HG03045 (cell line): Measurements from ENCODE around the gene KAZN.
"Not testable (repeated sequence)": the region's sequence is repeated elsewhere in the genome, so short reads cannot be mapped to it uniquely, and the experiment has no call there.

Experiments
- ATAC-seq: cut with Tn5 transposase; IDR thresholded peaks from one replicate; pipeline ENCODE4 v1.9.1; 2021; ENCODE audit warnings: mild to moderate bottlenecking, moderate library complexity; ENCODE audit not compliant: unreplicated experiment

The KAZN gene

DNA sequence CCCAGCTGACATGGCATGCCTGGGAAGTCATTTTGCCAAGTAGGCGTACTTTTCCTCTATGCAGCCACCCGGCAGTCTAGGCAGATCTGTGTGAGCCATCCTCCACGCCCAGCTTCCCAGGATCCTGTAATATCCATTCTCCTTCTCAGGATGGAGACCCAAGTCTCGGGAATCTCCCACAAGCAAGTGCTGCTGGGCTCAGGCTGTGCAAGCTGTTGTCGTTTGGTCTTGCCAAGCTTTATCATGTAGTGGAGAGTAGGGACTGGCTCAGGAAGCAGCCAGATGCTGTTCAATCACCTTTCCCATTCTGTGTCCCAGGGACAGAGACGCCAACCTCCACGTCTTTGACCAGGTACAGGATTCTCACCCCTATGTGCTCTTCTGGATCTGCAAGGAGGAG lies 363.9 kb downstream of the KAZN start:
- ATAC-seq = no peak

DNA sequence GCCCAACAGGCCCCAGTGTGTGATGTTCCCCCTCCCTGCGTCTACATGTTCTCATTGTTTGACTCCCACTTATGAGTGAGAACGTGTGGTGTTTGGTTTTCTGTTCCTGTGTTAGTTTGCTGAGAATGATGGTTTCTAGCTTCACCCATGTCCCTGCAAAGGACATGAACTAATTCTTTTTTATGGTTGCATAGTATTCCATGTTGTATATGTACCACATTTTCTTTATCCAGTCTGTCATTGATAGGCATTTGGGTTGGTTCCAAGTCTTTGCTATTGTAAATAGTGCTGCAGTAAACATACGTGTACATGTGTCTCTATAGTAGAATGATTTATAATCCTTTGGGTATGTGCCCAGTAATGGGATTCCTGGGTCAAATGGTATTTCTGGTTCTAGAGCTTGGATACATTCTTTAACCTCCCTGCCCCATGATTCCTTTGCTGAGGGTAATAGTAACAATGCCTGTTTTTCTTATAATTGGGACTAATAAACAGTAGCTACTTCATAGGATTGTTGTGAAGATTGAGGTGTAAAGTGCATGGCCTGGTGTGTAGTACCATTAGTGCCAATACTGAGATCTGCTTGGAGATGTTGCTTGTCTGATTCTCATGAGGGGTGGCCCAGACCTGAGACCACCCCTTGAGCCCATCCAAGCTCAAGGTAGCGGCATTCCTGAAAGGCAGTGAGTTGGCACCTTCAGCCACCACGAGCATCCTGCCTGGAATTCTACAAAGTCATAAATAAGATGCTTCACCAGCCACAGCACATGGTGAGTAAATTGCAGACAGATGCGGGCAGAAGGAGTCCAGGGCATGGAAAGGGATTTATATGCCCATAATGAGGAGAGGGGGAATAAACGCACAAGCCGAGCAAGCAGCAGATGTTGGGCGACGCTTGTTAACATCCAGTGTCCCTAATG lies 365.6 kb downstream of the KAZN start:
- ATAC-seq = not testable (repeated sequence)

DNA sequence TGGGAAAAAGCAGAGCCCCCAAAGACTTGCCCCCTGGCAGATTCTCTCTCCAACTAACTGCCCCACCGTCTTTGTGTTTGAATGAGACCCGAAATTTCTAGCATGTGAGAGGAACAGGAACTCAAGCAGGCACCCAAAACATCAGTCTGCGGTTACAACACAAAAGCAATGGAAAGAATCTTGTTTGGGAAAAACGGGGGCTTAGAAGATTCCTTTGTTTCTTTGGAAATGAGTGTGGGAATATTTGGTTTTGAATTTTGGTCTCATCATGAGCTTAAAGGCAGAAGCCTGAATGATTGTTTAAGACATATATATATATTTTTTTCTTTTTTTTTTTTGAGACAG lies 366.2 kb downstream of the KAZN start:
- no peak for ATAC-seq

DNA sequence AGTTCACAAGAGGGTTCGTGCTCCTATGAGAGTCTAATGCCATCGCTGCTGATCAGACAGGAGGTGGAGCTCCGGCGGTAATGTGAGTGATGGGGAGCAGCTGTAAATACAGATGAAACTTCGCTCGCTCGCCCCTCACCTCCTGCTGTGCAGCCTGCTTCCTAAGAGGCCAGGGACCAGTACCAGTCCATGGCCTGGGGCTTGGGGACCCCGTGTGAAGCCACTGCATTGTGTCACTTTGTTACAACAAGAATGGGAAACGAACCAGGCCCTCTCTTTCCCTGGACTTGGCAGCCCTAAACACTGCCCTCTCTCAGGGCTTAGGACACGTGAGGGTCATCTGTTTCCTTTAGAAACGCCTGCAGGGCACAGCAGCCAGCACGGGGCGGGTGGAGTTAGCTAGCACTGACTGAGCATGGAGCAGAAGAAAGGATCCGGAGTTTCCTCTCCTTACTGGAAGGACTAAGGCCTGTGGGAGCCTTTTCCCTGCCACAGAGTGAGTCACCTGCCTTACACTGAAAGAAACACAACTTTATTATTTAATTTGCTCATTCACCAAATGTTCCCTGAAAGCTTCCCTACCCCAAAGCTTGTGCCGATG lies 369.9 kb downstream of the KAZN start:
- ATAC-seq = no peak

DNA sequence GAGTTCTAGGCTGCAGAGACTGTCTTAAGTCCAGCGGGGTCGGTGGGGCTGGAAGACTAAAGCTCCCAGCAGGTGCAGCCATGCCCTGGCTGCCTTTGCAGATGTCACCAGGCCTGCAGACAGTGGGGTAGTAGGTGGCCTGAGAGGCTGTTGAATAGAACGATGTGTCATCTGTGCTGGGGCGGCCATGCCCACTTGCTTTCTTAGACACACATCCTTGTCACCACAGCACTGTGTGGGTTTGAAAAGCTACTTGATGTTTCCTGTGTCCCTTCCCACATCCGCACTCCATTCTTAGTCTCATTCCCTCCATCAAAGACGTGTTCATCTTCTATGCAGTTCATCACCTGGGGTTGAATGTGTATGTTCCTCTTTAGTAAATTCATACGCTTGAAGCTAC lies 370.5 kb downstream of the KAZN start:
- ATAC-seq = no peak

DNA sequence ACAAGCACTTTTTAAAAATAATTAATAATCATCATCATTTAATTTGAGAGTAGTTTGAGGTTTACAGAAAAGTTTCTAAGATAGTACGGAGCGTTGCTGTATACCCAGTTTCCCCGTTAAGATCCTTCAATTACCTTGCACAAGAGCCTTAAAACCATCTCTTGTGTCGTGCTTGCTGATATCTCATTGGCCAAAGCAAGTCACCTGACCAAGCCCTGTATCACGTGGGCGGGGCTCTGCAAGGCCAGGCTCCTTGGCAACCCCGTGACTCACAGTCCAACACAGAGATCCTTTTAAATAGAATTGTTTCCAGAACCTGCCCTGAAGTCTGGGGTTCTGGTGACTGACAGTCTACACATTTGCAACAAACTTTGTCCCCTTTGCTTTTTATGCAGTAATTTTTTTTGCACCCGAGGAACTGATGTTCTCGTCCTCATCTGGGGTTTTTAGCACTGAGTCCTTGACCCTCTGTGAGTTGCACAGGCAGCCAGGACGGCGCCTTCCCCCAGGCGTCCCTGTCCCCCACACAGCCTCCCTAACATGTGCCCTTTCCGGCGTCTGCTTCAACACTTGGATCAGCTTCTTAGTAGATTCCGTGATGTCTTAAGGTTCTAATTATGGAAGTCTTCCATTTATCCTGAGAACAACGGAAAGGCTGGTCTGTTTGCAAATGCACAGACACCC lies 371.8 kb downstream of the KAZN start:
- ATAC-seq = no peak

DNA sequence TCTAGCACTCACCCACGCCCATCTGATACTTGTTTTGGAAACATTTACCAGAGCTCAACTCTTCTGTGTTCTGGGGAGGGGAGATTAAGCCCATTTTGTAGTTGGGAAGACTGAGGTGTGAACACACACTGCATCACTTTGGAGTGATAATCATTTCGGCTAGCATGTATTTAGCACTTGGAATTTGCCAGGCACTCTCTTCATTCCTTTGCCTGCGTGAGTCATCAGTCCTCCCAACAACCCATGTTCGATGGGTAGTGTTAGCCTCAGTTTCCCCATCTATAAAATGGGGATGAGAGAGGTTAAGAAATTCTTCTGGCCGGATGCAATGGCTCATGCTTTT lies 372.3 kb downstream of the KAZN start:
- ATAC-seq = no peak

DNA sequence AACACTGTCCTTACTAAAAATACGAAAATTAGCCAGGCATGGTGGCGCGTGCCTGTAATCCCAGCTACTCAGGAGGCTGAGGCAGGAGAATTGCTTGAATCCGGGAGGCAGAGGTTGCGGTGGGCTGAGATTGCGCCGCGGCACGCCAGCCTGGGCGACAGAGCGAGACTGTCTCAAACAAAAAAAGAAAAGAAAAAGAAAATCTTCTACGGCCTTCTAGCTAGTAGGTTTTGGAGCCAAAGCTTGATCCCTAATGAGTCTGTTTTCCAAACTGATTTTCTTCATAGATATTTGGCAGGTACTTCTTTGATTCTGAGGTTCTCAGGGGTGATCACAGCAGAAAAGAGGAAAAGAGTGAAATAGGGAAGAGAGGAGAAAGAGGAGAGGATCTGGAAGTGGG lies 372.7 kb downstream of the KAZN start:
- no peak for ATAC-seq

DNA sequence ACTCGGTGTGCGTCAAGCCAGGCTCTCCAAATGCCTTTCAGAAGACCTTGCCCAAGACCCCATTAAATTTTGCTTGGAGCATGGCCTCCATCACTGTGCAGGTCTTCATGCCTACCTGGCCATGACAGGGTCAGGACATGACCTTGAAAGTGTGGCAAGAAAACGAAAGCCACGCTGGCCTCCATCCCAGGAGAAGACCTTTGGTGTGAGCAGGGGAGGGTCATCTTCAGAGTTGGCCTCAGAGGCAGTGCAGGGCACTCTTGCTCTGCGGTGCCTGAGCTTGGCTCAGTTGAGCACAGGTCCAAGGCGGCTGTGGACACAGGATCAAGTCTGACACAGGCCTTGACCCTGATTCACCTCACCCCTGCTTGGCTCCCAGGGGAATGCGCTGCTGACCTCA lies 373.6 kb downstream of the KAZN start:
- ATAC-seq = no peak

DNA sequence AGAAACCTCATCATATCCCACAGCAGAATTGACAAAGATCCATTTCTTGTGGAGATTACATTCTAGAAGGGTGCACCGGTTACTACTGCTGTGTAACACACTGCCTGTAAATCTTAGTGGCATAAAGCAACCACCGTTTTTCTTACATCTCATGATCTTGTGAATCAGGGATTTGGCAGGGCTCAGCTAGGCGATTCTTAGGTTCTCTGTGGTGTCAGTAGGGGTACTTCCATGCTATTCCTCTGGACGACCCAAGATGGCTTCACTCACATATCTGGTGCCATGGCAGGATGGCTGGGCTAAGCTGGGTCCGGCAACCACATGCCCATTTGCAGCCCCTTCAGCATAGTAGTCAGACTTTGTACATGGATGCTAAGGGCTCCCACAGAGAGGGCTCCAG lies 375.3 kb downstream of the KAZN start:
- no peak for ATAC-seq

DNA sequence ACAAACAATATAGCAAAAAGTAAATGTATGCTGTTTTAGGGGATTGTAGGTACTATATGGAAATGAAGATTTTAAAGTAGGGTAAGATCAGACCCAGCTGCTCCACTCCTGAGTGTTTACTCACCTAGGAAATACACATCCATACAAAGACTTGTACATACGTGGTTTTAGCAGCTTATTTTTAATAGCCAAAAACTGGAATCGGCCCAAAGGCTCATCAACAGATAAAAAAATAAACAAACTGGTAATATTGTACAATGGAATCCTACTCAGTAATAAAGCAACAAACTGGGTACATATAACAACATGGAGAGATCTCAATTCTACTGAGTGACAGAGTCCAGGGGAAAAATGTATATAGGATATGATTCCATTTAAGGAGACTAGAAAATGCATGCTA lies 375.9 kb downstream of the KAZN start:
- ATAC-seq = no peak

DNA sequence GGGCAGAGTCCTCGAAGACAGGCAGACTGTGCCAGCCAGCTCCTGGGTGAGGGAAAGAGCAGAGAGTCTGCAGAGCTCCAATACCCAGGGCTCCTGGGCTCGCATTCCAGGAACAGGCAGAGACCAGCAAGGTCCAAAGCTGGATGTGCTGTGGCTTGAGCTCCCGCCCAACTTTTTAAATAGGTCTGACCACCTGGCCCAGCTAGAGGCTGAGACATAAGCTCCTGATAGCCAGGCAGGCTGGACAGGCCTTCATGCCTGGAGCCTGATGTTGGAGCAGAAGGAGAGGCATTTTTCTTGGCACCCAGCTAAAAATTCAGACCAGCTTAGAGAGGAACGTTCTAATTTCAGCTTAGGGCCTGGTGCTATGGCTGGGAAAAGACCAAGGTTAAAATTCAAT lies 376.6 kb downstream of the KAZN start:
- no peak for ATAC-seq

DNA sequence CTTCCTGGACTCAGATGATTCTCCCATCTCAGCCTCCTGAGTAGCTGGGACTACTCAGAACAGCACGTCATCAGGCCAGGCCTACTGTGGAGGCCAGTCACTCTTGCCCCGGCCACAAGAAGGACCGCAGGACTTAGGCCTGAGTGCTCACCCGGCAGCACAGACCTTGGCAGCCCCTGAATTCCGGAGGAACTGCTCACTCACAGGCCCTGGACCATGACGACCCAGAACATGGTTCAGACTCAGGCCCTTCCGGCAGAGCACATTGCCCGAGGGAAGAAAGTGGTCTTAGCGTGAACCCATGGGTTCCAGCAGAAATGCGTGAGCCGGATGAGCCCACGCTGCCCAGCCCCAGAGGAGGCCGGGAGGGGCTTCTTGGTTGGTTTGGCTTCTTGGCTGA lies 377.8 kb downstream of the KAZN start:
- ATAC-seq = no peak

DNA sequence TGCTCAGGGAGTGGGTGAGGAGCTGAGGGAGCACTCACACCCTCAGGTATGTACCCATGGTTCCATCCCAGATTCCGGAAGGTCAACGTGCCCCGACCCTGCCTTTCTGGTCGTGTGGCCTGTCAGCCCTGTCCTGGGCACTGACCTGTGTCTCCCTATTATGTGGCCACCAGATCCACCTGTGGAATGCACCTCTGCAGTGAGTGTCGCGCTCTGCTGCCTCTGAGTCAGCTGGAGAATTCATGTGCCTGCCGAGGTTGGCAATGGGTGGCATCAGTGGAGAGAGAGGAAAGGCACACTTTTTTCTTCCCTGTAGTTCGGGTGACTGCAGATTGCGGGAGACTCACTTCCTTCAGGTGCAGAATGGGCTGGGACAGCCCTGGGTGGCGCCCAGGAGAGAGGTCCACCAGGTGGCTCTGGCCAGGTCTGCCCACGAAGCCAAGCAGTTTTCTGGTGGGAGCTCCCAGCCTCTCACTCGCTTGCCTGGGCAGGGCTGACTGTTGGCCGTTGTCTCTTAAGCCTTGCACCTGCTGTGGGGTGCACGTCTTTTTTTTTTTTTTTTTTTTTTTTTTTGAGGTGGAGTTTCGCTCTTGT lies 378.9 kb downstream of the KAZN start:
- no peak for ATAC-seq

DNA sequence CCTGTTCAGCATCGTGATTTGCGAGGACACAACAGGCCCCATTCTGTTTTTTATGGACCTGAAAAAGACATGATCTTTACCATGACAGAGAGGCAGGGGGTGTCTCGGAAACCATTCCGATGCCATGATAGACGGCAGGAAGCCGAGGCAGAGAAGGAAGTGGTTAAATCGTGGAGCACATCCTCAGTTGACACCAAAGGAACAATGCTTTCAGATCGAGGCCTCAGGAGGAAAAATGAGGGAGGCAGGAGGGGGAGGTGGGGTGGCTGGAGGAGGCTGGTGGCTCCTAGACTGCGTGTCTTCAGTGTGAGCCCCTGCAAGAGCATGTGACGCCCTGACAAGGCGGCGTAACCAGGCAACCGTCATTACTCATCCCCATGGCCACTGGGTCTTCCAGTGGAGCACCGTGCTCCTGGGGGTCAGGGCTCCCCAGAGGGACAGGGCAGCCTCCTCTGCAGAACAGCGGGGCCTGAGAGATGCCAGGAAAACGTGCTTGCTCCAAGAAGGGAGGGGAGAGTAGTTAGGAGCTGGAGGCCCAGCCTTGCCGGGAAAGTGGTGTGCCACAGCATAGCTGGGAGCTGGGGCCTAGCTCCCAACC lies 382.2 kb downstream of the KAZN start:
- ATAC-seq = no peak

DNA sequence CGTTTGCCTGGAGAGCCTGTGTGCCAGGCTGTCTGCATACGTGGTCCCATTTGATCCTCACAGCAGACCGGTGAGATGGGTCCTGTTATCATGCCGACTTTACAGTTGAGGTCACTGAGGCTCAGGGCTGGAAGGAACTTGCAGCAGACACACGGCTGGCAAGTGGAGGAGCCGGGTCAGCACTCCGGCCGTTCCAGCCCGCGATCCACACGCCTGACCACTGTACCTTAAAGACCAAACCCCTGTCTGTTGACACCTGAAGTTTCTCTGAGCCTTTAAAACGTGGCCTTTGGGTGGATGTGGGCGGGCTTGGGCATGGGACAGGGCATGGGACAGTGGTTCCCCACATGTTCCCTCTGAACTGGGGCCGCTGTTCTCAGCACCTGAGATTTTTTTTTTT lies 383.5 kb downstream of the KAZN start:
- no peak for ATAC-seq

DNA sequence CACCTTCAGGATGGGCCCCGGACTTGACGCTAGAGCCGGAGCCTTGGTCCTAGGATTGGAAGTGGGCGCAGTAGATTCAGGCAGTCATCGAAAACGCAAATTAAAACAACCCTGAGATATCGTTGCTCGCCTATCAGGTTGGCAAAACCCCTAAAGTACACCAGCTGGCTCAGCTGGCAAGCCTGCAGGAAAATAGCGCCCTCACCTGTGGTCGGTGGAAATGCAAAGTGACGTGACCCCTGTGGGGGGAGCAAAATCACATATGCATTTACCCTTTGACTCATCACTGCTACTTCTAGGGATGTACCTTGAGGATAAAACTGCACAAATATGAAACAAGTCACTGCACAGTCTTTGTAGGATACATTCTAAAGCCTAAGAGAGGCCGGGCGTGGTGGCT lies 384.8 kb downstream of the KAZN start:
- ATAC-seq = no peak

DNA sequence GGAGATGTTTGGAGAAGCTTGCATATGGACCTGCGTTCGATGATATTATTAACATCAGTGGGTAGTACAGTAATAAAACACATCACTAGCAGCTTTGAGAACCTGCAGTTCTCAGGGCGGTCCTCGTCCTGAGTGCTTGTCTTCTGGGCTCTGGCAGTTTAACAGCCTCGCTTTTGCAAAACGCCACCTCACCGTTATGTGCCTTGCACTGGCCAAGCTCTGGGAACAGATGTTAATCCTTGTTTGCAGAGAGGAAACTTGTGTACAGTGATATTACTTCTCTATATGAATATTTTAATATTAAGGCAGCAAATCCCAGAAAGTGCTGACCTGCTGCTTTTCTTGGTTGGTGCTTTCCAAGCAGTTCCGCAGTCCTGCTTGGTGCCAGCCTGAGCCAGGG lies 387.7 kb downstream of the KAZN start:
- ATAC-seq = no peak

DNA sequence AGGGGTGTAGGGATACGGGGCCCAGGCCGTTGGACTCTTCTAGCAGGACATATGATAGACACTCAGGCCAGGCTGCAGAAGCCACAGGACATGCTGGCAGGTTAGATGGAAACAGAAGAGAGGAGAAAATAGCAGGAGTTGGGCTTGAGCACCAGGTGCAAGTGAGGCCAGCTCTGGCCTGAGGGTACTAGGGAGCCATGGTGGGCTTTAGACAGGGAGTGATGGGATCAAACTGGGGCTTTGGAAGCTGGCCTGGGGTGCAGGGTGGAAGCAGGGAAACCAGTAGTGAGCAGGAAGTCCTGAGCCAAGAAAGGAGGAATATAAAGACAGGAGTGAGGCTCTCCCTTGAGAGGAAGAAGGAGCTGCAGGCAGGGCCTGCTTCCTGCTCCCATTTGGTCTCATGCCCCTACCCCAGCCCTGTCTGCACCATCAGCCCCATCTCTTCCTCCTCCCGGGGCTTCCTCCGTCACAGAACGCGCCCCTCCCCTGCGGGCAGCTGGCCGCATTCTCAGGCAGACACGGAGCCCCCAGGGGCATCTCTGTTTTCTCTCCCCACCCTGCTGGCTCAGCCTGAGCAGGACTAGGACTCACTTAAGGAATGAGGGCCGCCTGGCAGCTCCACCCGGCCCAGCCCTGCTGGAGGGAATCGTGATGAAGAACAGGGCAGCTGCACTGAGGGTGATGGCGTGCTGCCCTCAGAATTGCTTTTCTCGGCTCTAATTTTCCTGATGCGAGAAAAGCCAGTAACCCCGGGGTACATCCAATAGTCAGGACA lies 389.5 kb downstream of the KAZN start:
- no peak for ATAC-seq

DNA sequence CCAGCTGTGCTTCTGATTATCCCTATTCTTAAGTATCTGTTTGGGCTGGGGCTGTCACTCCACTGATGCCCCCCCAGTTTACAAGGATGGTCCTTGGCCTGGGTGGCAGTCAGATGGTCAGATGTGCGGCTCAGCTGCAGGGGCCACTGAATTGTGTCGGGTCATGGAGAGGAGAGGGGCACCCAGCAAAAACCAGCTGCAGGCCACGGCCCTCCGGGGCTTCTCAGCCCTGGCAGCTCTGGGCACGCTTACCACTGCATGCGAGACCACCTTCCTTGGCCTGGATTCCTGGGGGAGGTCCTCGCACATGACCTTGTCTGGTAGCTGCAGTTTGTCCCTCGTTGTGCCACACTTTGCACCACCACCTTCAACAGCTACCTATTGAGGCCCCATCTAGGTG lies 390.2 kb downstream of the KAZN start:
- ATAC-seq = no peak
